K562 (cell line): ENCODE results near the gene MOB3B. TPM values are rescaled to one million over a fixed set of nuclear protein-coding genes. Genes with fewer than 3 reads are reported as not detected.

Experiments
- ATAC-seq: fragments of 200-7000 bp; cut with Tn5 transposase; 3 replicates; pipeline ENCODE4 v1.9.1; 2020; ENCODE audit warnings: moderate library complexity
- BruUV-seq: library from RNA; stranded (reverse); fragments of 400-500 nt; replicated peaks from 2 replicates; lab custom pipeline; 2021; lab: Mats Ljungman, UMichigan
- CTCF ChIA-PET: fragments of 300-600 bp; formaldehyde crosslinking; extraction: SDS; loops from one replicate; lab custom pipeline; 2021; ENCODE audit warnings: low intra/inter-chr PET ratio; lab: Yijun Ruan, JAX
- POLR2A ChIA-PET: fragments of 300-600, 350-650 bp; sonication (Branson Sonifier 250); formaldehyde crosslinking; extraction: SDS; loops from one replicate; lab custom pipeline; 2021; ENCODE audit warnings: antibody characterized with exemption, inconsistent platforms; lab: Yijun Ruan, JAX
- DNase-seq, 4 experiments: peaks; one replicate each; pipeline versions ENCODE4 v3.0.0 to v3.0.0-alpha.2; 2011 to 2018; ENCODE audit warnings: low spot score in 3 of 4, mixed read lengths in 3 of 4; ENCODE audit errors: extremely low read depth in 1 of 4
- FAIRE-seq: peaks from 2 replicates; lab custom pipeline; 2011; peaks lifted over from hg19 to GRCh38; lab: Jason Lieb, UNC
- H2AFZ ChIP-seq: 2 replicates; pipeline ENCODE4 v1.6.0; 2011; ENCODE audit warnings: low read depth, low read length, control low read depth, inconsistent platforms
- H3K27ac ChIP-seq: fragments of 200-600 bp; 3 replicates; pipeline ENCODE4 v1.8.0; 2011; ENCODE audit warnings: low read depth, mild to moderate bottlenecking, control low read depth, inconsistent platforms, low read length, moderate library complexity, mixed read lengths; ENCODE audit errors: extremely low read depth
- H3K27me3 ChIP-seq, 2 experiments: fragments of 300-600 bp in 1 of 2; 2 replicates in 1 of 2; 3 replicates in 1 of 2; pipeline versions ENCODE4 v1.6.0 to v1.8.0; 2011; ENCODE audit warnings: inconsistent platforms in 2 of 2, low read length in 2 of 2, mild to moderate bottlenecking in 1 of 2, mixed read lengths in 1 of 2, moderate library complexity in 1 of 2; ENCODE audit not compliant: control insufficient read depth in 2 of 2, insufficient read depth in 2 of 2
- H3K36me3 ChIP-seq: fragments of 300-600 bp; 3 replicates; pipeline ENCODE4 v1.8.0; 2011; ENCODE audit warnings: mild to moderate bottlenecking, low read length, inconsistent platforms; ENCODE audit not compliant: control insufficient read depth, insufficient read depth
- H3K4me1 ChIP-seq, 2 experiments: fragments of 200-600 bp in 1 of 2; replicated peaks in 1 of 2; 2 replicates in 1 of 2; 3 replicates in 1 of 2; pipeline versions ENCODE4 v1.5.1 to v1.8.0; 2011; ENCODE audit warnings: inconsistent platforms in 2 of 2, low read length in 2 of 2, mild to moderate bottlenecking in 1 of 2, mixed read lengths in 1 of 2, moderate library complexity in 1 of 2; ENCODE audit not compliant: control insufficient read depth in 2 of 2, insufficient read depth in 2 of 2
- H3K4me2 ChIP-seq: 2 replicates; pipeline ENCODE4 v1.6.1; 2011; ENCODE audit warnings: low read length, control low read depth, inconsistent platforms, mixed read lengths; ENCODE audit not compliant: insufficient read depth
- H3K4me3 ChIP-seq: fragments of 200-600 bp; sonication (generic), shearing (Covaris generic); 2 replicates; pipeline ENCODE4 v1.5.1; 2016; ENCODE audit warnings: control low read depth, inconsistent platforms
- H3K79me2 ChIP-seq: fragments of 200-600 bp; 3 replicates; pipeline ENCODE4 v1.8.0; 2011; ENCODE audit warnings: low read length, inconsistent platforms; ENCODE audit not compliant: control insufficient read depth, insufficient read depth
- H3K9ac ChIP-seq, 2 experiments: 2 replicates each; pipeline versions ENCODE4 v1.6.0 to v1.6.1; 2011; ENCODE audit warnings: low read depth in 2 of 2, low read length in 2 of 2, control low read depth in 1 of 2, inconsistent platforms in 1 of 2, mild to moderate bottlenecking in 1 of 2, mixed read lengths in 1 of 2; ENCODE audit not compliant: insufficient read depth in 1 of 2
- H3K9me1 ChIP-seq: one replicate; pipeline ENCODE4 v1.6.0; 2011; ENCODE audit warnings: inconsistent platforms, mild to moderate bottlenecking, low read length, moderate library complexity; ENCODE audit not compliant: control insufficient read depth, insufficient read depth
- H3K9me3 ChIP-seq: replicated peaks from 2 replicates; pipeline ENCODE4 v1.5.1; 2011; ENCODE audit warnings: low read depth, low read length, inconsistent platforms; ENCODE audit not compliant: control insufficient read depth, insufficient read depth
- H4K20me1 ChIP-seq: replicated peaks from 2 replicates; pipeline ENCODE4 v1.6.1; 2011; ENCODE audit warnings: low read length, inconsistent platforms, mixed read lengths; ENCODE audit not compliant: control insufficient read depth, insufficient read depth
- REST ChIP-seq, 2 experiments: fragments of 450-650 bp; formaldehyde crosslinking in 1 of 2; IDR thresholded peaks; 2 replicates each; pipeline versions ENCODE4 v1.4.0 to v1.6.1; 2014 to 2020; ENCODE audit warnings: mild to moderate bottlenecking in 2 of 2, borderline replicate concordance in 1 of 2, low read depth in 1 of 2
- ZBTB12 ChIP-seq: fragments of 250-450 bp; sonication (Bioruptor Pico); IDR thresholded peaks from 2 replicates; pipeline ENCODE4 v1.4.0; 2020
- WGBS: fragments of 100-300 bp; shearing (Covaris generic); methylation state at CpG from one replicate; pipeline ENCODE4 v1.1.6; 2016; ENCODE audit warnings: low coverage, mixed read lengths; ENCODE audit not compliant: insufficient coverage; ENCODE audit errors: missing lambda C conversion rate; 5-methylcytosine and 5-hydroxymethylcytosine counted together
- in situ Hi-C: fragments of 300-500 bp; cut with MboI; formaldehyde crosslinking; loops from 4 replicates; pipeline ENCODE4 v1.15.0; 2018; ENCODE audit warnings: inconsistent platforms, mixed read lengths
- intact Hi-C: fragments of 100-400 bp; cut with micrococcal nuclease; formaldehyde crosslinking; loops from 2 replicates; pipeline ENCODE4 v1.14.2; 2022
- polyA plus RNA-seq, 8 experiments: library from polyadenylated mRNA; depleted of rRNA in 4 of 8; stranded (reverse) in 5 of 8; unstranded in 3 of 8; fragments of >200 nt; fragmentation: Nextera tagmentation in 2 of 8; fragmentation: Illumina TruSeq in 1 of 8; extraction: Ambion mirVana in 2 of 8; extraction: Trizol in 1 of 8; gene quantifications; 2 replicates each; pipeline versions ENCODE4 v1.2.1 to v1.2.3, GENCODE V29; 2011 to 2014; ENCODE audit warnings: inconsistent platforms in 1 of 8, missing spikeins in 1 of 8
- total RNA-seq, 7 experiments: library from RNA; depleted of rRNA in 6 of 7; stranded (reverse); fragments of >200 nt in 6 of 7; fragmentation: Illumina TruSeq in 2 of 7; extraction: Trizol in 2 of 7; gene quantifications; 2 replicates each; pipeline versions ENCODE4 v1.2.1 to v1.2.3, GENCODE V29; 2011 to 2021; ENCODE audit warnings: low replicate concordance in 1 of 7

MOB3B gene
- total and polyA plus RNA-seq, 9 of the 15 experiments (the other 6 are each of a cell fraction or from before 2014, with no cell fraction given) = 3.6 to 12.8 (median 7.2) TPM

- no peaks in the 10 kb centered on the region for H4K20me1 ChIP-seq
- no peak for ATAC-seq
- no peak for FAIRE-seq
- no peaks in the 10 kb centered on the region for H3K9me1 ChIP-seq
- H3K9me3 ChIP-seq = no peaks in the 10 kb centered on the region
- POLR2A ChIA-PET = no interaction called here
- 34% methylated on average over 2 of the region's 4 CpGs for WGBS
- BruUV-seq = no TSS peak
- no peak for DNase-seq
- H3K4me2 ChIP-seq = no peak overlapping the region
- no peaks in the 10 kb centered on the region; a peak in 3 of 5 replicates for H3K4me1 ChIP-seq
- H2AFZ ChIP-seq = no peak overlapping the region
- in situ Hi-C loops = loop anchor here (10.0 kb wide), 1 partner anchor 66 kb away; no protein-coding TSS in a partner anchor
- CTCF ChIA-PET = no interaction called here
- TF ChIP-seq REST (IDR thresholded peaks at IDR 0.05; ENCODE audit: borderline replicate concordance) (peak; percentile 19; the same call in 1 of the 2 replicates), REST (CRISPR knock-in tag; IDR thresholded peaks at IDR 0.05; ENCODE audit: low read depth) (no peak), ZBTB12 (no peak)
- H3K4me3 ChIP-seq = no peak overlapping the region
- peaks cover 92% of the 10 kb centered on the region for H3K79me2 ChIP-seq
- H3K27ac ChIP-seq = no peak overlapping the region
- no peaks in the 10 kb centered on the region for H3K27me3 ChIP-seq
- intact Hi-C loops = no loop called here
- H3K36me3 ChIP-seq = peaks cover 10% of the 10 kb centered on the region; the same call in 1 of the 3 replicates
- H3K9ac ChIP-seq = no peak overlapping the region
Observed at GRCh38 chr9:27520986-27521385, 8.6 kb downstream of the MOB3B start.
